ENCODE data around the gene FAM78A.
A peak's percentile ranks its signal among the peaks of the same experiment; 100 is the strongest.
"Not testable (repeated sequence)": the region's sequence is repeated elsewhere in the genome, so short reads cannot be mapped to it uniquely, and the experiment has no call there.

FAM78A gene

DNA sequence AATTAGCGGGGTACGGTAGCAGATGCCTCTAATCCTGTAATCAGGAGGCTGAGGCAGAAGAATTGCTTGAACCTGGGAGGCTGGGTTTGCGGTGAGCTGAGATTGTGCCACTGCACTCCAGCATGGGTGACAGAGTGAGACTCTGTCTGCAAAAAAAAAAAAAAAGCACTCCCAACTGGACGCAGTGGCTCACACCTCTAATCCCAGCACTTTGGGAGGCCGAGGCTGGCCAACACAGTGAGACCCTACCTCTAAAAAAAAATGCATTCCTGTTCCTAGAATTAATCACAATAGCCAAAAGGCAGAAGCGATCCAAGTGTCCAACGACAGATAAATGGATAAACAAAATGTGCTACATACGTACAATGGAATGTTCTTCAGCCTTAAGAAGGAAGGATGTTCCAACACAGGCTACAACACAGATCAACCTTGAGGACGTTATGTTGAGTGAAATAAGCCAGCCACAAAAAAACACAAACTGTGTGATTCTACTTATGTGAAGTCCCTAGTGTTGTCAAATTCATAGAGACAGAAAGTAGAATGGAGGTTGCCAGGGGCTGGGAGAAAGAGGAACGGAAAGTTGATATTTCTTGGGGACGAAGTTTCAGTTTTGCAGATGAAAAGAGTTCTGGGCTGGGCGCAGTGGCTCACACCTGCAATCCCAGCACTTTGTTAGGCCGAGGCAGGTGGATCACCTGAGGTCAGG is 13.8 kb downstream of the FAM78A start:
- DNase-seq: no peak

DNA sequence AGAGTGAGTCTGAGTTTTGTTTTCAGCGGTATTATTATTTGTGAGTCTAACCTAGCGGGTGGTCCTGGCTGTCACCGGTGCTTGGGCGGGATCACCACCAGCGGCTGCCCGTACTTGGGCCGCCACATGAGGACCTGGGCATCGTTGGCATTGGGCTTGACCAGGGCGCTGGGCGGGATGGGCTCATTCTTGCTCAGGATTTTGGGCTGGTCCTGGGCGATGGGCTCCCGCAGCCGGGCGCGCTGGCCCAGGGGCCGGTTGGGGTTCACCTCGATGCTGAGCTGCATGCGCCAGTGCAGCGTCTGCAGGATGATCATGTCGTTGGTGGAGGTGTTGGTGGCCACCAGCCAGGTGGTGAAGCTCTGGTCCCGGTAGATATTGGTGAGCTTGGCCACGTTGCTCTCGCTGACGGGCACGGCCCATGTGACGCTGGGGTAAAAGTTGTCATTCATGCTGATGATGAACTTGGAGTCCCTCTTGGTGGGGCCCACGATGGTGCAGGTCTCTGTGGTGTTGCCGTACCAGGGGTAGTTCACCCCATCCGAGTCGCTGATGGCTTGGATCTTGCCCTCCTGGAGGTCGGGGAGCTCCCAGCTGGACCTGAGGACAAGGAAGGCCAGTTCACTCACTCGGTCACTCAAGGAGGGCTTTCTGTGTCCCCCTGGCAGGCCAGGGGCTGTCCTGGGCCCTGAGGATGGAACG is 15.4 kb downstream of the FAM78A start:
- DNase-seq: no peak

DNA sequence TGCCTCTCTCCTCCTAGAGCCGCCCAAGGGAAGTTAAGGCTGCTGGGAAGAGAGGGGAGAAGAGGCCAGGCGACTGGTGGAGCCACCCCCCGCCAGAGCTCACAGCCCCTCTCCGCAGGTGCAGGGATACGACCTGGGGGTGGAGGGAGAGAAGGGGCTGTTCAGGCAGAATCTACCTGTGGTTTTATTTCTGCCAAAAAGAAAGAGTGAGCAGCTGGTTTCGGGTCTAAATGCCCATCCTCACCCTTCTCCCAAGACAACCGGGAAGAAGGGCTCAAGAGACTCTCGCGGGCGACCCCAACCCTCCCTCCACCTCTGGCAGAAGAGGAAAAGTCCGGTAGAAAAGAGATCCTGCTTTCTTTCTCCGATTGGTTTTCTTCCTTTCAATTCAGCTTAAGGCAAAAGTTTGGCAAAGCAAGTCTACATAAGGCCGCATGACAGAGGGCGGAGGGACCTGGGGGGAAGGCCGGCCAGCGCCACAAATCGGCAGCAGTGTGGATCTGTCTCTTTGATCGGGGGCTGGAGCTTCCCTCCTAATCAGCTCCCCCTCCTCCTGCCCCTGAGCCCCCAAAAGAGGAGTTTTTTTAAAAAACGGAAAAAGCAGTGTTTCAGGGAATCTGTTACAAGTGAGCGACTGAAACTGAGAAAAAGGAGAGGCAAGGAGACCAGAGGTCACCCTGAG is 16.3 kb downstream of the FAM78A start:
- no peak for DNase-seq

DNA sequence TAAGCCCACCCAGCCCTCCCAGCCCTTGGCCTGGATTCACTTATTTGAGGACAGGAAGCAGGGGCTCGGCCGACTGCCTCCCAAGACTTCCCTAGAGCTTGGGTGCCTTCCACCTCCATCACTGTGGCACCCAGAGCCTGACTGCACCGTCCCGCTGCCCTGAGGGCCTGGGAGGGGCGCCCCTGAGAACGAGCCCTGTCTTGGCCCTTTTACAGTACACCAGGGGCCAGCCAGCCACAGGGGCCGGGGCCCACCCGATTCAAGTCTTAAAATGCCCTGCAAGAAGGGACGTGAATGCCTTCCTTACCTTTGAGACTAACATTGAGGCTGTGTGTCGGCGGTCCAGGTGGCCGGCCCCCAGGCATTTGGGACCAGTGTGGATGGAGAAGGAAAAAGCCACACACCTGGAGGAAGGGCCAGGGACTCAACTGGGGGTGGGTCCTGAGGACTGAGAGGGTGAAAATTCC is 16.8 kb downstream of the FAM78A start:
- no peak for DNase-seq

DNA sequence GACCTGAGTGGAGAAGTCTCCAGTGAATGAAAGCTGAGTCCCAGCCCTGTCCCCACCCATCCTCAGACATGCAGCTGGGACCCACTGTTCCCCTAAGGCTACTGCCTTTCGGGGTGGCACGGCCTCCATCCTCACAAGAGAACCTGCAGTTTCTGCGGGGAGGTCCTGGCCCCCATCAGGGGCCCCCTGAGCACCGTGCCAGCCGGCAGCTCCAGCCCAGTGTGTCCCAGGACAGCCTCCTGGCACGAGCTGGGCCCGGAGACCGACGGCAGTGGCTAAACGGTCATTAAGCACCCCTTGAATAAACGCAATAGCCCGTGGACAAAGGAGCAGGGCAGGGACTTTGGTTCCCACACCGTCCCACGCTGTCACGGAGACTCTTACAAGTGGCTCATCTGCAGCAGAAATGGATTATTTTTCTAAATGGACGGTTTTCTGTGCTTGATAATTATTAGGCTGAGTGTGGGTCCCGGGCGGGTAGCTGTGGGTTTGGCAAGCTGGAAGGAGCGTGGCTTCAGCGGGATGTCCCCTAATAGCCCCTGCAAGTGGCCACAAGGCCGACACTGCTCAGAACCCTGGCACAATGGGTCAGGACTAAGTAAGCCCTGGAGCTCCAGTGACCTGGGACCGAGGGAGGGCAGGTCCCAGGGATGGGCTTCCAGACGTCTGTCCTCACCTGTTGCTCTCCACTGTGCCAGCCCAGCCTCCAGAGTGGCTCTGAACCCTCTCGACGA is 17.4 kb downstream of the FAM78A start:
- DNase-seq: no peak

DNA sequence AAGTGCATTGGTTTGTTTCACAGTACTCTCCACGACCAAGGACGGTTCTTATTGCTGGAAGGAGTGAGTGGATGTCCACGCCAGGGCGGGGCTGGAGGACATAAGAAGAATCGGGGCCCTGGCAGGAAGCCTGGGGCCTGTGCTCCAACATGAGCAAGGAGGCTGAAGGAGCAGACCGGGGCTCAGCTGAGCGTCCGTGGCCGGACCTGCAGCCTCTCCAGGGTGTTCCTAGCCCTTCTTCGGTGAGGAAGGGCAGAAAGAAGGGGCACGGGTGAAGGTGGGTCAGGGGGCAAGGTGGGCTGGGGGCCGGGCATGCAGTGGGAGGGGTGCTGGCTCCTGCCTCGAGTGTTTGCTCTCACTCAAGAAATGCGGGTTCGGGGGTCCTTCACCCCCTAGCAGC is 18.1 kb downstream of the FAM78A start:
- no peak for DNase-seq

DNA sequence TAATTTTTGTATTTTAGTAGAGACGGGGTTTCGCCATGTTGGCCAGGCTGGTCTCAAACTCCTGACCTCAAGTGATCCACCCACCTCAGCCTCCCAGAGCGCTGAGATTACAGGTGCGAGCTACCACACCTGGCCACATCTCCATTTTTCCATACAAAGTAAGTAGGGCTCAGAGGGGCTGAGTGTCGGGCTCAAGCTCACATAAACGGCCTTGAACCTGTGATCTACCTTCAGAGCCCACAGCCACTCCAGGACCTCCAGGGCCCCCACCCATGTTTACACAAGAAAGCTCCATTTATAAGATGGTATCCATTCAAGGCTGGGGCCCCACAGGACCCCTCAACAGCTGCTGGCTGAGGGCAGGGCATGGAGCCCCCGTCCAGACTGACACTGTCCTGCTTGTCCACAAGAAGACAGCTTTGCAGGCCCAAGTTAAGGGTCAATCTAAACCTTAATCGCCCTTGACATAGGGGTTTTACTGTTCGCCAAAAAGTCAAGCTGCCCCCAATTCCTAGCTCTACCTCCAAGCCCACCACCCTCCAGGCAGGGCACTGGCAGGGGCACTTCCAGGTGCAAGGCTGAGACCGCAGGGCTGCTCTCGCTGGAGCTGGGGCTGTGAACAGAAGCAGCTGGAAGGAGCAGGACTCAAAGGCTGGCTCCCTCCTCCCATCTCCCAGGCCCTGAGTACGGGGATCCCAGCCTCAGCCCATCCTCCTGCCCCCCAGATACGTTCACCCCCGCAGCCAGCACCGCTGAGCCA is 18.9 kb downstream of the FAM78A start:
- DNase-seq: no peak

DNA sequence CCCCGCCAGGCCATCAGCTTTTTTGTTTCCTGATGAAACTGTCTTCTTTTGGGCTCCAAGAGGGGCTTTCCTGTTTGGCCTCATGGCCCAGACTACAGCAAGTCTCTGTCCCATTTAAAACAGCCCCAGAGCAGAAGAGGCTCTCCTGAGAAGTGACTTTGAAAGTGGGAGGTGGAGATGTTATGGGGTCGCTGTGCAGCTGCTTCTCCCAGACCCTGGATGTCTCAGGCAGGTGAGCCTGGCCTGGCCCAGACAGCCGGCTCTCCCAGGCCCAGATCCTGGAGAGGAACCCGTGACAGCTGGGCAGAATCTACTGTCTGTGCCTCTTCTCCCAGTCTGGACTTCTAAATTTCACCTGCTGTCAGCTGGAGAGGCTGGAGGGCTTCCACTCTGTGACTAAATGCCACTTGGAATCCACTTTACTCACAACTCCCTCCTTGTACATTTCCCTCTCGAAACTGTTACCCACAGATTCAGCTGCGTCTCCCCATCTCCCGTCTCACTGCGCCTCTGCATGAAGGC is 20.6 kb downstream of the FAM78A start:
- no peak for DNase-seq

DNA sequence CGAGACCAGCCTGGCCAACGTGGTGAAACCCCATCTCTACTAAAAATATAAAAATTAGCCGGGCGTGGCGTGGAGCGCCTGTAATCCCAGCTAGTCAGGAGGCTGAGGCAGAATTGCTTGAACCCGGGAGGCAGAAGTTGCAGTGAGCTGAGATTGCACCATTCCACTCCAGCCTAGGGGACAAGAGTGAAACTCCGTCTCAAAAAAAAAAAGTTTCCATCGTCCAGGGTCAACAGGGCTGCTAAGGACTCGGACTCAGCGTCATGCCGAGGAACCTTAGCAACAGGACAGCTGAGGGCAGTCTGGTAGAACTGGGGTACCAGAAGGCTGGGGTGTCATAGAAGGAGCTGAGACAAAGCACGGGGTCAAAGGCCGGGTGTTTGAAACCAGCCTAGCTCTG is 21.7 kb downstream of the FAM78A start:
- DNase-seq: no peak

DNA sequence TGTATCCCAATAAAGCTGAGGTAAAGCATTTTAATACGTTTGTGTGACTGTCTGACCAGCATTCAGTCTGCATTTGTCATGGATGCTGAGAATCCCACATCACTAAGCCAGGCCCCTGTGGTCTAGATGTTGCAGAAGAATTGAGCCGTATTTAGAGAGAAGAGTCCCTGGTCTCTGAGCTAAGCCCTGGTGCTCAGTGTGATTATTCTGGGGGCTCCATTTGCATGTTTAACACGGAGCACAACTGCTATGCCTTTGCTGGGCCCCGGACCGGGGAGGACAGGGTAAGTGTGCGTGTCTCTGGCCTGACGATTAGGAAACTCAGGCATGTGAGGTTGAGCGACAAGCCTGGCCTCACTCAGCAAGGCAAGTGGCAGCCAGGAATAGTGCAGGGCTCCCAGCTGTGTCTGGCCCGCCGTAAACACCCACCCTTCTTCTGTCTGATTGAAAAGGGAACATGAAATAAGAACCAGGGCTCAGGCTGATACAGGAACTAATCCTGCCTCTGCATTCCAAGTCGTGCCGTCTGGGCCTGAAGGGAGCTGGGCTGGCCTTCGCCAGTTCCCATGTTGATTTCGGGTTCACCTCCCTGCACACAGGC is 22.3 kb downstream of the FAM78A start:
- DNase-seq: peak in 1 of 2 experiments; percentile 19

DNA sequence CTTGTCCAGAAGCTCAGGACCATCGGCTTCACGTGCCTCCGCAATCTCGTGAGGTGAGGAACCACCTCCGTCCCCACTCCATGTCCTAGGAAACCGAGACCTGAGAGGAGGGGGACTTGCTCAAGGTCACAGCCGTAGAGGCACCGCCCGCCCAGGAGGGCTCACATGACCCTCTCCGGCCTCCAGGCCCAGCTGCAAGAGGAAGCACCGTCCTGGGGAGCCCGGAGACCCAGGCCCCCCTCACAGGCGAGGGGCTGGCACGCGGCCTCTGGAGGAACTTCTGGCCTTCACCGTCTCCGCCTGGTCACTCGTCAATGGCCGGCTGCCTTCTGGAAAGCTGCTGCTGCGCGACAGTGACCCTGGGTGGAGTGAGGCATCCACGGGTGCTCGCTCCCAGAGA is 24.2 kb downstream of the FAM78A start:
- DNase-seq: no peak

DNA sequence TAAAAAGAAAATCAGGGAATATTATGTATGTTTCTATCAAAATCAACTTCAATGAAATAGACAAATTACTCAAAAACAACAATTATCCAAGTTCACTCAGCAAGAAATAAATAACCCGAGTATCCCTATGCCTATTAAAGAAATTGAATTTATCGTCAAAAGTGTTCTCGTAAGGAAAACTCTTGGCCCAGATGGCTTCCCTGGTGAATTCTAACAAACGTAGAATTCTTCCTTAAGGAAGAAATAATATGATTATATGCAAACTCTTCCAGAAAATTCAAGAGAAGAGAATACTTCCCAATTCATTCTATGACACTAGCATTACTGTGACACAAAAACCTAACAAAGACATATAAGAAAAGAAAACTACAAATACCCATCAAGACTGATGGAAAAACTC is 29.7 kb downstream of the FAM78A start:
- no peak for DNase-seq

DNA sequence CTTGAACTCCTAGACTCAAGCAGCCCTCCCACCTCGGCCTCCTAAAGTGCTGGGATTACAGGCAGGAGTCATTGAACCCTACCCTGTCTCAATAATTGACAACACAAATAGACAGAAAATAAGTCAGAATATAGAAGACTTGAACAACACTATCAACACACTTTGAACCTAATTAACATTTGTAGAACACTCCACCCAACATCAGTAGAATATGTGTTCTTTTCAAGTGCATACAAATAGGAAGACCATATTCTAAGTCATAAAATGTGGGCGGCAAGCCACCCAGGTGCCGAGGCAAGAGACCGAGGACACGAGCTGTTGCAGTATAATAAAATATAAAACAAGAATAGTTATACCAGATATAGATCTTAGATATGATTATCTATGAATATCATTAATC is 32.0 kb downstream of the FAM78A start:
- not testable (repeated sequence) for DNase-seq

DNA sequence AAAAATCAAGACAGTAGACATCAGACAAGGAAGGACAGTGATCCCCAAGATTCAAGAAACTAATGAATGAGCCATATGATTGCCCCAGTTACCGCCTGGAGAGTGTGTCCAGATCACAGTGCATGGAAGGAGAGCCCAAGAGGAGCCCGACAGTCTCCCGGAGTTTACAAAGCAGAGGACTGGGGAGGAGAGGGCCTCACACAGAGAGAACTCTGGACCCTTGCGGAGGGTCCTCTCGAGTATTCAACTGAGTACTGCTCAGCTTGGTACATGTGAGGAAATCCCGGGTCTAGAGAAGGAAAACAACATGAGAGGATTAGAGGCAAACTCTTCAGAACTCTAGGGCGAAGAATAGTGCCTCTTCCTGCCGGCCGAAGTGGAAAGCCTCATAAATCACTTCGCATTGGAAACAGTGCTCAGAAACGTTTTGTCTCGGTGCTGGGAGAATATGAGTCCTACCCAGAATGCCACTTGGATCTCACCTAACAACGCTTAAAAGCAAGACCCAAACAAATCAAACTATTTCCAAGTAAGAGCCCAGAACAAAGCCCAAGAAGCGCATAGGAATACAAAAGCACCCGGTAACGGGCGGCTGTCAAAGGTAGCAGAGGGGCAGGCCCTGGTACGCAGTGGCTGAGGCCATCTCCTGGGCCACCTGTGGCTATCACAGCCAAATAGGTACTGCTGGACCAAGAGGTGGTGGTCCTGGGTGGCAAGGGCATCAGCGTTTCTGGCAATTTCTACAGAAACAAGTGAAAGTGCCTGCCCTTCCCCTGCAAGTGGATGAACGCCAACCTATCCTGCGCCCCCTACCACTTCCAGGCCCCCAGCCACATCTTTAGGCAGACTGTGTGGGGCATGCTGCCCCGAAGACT is 36.0 kb downstream of the FAM78A start:
- DNase-seq: no peak

DNA sequence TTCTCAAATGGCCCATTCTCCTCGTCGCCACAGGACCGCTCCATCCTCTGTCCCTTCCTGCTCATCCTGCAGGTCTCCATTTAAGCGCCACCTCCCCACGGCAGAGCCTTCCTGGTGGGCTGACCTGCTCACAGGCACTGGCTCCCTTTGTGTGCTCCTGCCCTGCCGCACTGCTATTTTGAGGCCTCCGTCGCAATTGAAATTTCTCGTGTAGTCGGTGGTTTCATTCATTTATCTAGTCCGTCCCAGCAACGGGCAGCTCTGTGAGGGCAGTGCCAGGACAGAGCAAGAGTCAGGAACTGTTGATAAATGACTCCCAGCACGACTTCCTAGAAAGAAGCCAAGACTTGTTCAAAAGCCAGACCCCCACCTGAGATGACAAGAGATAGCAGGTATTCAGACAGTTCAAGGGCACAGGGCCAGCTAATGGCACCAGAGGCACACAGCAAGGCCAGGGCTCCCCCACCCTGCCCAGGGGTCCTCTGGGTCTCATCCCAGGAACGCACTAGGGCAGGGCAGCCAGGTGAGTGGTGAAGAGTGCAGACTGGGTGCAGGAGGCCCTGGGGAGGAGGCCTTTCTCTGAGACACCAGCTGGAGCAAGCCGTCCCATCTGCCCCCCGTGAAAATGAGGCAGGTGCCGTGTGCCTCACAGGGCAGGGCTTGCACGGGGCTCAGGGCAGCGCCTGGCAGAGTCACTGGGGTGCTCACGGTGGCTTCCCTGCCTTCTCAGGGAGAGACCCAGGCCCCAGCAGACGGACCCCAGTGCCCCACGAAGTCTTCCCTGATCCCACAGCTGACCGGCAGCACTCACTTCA is 36.9 kb downstream of the FAM78A start:
- no peak for DNase-seq

DNA sequence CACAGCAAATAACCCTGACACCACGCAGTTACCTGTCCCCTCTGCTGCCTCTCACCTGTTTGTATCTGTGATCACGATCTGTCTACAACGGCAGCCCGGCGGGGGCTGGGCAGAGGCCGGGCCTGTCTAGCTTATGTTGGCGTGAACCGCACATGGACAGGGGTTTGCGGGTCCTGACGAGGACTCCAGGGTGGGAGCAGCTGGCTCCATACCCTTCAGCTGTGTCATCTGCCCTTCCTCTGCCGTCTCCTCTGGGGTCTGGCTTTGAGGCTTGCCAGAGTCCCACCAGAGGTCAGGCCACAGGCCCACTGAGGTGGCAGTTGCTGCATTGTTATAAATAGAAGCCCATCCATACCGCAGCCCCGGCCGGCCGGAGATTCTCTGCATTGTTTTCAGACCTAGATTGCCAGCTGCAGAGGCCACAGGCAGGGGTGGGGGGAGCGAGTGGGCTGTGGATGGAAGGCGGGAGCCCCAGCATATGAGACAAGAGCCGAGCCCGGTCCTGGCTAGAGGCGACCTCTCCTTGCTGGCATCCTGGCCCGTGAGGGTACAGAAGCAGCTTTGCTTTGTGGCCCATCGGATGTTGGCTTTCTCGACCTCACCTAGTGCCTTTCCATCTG is 37.8 kb downstream of the FAM78A start:
- DNase-seq: no peak

DNA sequence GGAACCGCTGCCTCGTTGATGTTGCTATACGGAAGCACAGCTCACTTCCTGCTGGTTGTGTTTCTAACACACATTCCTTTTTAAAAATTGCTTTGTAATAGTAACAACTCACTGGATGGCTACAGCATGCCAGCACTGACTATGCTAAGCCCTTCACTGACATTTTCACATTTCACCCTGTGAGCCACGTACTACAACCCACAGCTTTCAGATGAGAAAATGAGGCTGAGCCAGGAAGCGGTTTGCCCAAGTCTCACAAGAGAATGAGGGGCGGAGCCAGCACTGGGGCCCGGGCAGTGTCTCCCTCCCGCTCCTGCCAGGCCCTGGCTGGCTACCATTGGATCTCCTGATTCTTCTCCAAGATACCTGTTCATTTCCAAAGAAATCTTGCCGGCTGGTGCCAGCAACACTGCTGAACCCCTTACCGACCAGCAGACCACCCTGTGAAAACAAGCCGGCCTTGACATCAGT is 38.3 kb downstream of the FAM78A start:
- DNase-seq: peak; percentile 90 to 92

DNA sequence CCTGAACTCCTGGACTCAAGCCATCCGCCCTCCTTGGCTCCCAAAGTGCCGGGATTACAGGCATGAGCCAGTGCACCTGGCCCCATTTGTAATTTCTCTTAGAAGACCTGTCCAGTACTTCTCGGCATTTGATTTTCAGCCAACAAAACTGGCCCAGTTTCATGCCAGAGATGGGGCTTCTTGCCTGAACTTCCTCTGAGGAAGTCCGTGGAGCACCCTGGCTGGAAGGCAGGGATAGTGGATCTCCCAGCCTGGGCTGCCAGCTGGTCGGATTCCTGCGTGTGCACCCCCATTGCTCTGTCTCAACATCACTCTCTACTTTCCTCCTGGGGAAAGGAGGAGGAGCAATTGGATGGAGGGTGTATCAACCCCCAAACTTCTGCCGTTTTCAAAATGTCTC is 39.0 kb downstream of the FAM78A start:
- no peak for DNase-seq

DNA sequence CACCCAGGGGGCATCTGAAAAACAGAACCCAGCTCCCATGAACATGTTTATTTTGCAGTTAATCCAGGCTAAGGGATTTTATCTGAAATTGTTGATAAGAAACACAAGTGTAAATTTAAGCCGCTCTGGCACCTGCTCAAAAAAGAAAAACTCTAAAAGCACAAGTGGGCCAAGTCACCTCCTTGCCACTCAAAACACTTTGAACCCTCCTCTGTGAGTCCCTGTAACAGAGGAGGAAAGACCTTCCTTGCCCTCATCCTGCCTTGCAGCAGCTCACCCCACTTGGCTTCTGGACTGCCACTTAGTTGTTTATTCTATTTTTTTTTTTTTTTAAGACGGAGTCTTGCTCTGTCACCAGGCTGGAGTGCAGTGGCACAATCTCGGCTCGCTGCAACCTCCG is 39.5 kb downstream of the FAM78A start:
- no peak for DNase-seq

All from activated T-cell treated with anti-CD3 and anti-CD28 coated beads, Interleukin-2, amount 50 U/mL, for 48 hours (primary cell).